Coronary artery (tissue), 2 donors: Measurements from ENCODE around the gene TSEN15.

Experiments
- DNase-seq: peaks from one replicate; pipeline ENCODE4 v3.0.0-alpha.2; 2017; ENCODE audit warnings: low spot score
- H3K27ac ChIP-seq, 2 donors: fragments of 200-600 bp; sonication (generic); one replicate each; pipeline ENCODE4 v1.5.1; 2016 to 2019
- H3K4me3 ChIP-seq: fragments of 200-600 bp; sonication (generic); 2 replicates; pipeline ENCODE4 v1.5.1; 2016; ENCODE audit warnings: mild to moderate bottlenecking, moderate library complexity
- TF ChIP-seq, protein P1 (sequence below): fragments of 200-600 bp; sonication (generic); IDR thresholded peaks from one replicate; pipeline ENCODE4 v1.5.1; 2019; ENCODE audit warnings: antibody characterized with exemption

Gene TSEN15

DNA sequence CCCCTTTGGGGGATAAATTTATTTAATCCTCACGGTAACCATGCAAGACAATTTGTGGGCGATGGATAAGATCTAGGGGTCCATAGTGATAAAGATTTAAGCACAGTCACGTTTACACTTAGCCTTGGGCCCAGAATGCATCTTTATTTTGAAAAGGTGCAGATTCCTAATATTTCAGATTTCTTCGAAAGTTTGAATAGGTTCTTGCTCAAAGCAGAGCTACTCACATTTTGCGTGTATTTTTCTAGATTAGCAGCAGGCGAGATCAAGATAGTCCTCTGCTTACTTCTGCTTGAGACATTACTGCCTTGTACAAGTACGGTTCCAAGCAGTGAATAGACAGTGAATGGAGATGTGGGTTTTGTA, 647 bp downstream of the TSEN15 start:
- DNase-seq: no peak
- TF ChIP-seq, protein P1, sequence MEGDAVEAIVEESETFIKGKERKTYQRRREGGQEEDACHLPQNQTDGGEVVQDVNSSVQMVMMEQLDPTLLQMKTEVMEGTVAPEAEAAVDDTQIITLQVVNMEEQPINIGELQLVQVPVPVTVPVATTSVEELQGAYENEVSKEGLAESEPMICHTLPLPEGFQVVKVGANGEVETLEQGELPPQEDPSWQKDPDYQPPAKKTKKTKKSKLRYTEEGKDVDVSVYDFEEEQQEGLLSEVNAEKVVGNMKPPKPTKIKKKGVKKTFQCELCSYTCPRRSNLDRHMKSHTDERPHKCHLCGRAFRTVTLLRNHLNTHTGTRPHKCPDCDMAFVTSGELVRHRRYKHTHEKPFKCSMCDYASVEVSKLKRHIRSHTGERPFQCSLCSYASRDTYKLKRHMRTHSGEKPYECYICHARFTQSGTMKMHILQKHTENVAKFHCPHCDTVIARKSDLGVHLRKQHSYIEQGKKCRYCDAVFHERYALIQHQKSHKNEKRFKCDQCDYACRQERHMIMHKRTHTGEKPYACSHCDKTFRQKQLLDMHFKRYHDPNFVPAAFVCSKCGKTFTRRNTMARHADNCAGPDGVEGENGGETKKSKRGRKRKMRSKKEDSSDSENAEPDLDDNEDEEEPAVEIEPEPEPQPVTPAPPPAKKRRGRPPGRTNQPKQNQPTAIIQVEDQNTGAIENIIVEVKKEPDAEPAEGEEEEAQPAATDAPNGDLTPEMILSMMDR: no peak
- Histone ChIP-seq H3K27ac (peak overlapping the region in 1 of 2 donors; percentile 89), H3K4me3 (peak overlapping the region; percentile 92)

DNA sequence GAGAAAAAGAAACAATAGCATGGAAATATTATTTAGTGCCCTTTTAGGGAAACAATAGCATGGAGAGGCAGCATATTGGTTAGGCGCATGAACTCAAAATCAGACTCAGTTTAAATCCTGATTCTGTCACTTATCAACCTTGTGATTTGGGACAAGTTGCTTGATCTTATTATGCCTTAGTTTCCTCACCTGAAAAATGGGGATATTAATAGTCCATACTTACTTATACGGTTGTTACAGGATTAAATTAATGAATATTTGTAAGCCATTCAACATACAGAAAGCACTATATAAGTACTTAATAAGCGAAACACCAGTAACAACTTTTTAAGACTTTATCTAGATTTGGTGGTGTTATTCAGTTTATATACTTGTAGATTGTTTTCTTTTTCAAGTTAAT, 1.2 kb downstream of the TSEN15 start:
- Histone ChIP-seq H3K4me3 (peak overlapping the region; percentile 92), H3K27ac (no peak overlapping the region)

DNA sequence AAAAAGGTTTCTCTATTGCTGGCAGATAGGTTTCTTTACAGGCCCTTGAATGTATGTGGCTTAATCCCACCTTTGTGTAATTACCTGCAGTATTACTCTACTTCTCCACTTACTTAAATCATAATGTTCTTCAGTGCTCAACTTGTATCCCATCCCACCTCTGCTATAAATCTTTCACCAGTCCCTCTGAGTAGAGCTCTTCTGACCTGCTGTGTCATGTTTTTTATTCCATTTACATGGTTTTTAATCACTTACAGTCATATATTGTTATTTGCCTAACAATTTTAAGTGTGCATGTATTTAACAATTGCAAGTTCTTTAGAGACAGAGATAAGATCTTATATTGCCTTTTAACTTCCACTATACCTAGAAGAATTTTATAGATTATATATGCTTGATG, 2.4 kb downstream of the TSEN15 start:
- H3K27ac ChIP-seq: no peak overlapping the region
- no peak overlapping the region for H3K4me3 ChIP-seq
- TF ChIP-seq, protein P1: no peak
- no peak for DNase-seq

More for the DNA sequence above, 1.2 kb downstream of the TSEN15 start:
- TF ChIP-seq, protein P1: no peak
- DNase-seq: no peak

DNA sequence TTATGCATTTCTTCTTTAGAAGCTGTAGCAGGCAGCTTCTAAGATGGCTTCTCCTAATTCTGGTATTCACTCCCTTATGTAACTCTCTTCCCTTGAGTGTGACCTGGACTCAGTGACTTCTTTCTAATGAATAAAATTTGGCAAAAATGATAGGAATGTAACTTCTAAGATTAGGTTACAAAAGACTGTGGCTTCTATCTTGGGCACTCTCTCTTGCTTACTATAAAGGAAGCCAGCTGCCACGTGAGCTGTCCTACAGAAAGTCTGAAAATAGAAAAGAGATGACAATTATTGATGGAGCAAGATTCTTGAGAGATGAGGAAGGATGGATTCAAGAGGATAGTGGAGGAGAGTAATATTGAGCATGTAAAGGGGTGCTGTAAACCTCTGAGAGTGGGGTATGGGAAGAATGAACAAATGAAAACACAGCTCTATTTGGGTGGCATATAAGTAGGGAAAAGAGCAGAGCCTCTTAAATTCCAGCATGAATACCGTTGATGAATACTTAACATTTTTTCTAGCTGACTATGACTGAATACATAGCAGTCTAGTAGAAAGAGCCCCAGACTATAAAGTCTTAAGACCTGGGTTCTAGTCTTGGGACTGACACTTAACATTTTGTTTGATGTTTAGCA, 5.5 kb downstream of the TSEN15 start:
- TF ChIP-seq, protein P1: no peak
- DNase-seq: no peak
- Histone ChIP-seq H3K27ac (peak overlapping the region in 1 of 2 donors; percentile 61), H3K4me3 (peak overlapping the region; percentile 33)

DNA sequence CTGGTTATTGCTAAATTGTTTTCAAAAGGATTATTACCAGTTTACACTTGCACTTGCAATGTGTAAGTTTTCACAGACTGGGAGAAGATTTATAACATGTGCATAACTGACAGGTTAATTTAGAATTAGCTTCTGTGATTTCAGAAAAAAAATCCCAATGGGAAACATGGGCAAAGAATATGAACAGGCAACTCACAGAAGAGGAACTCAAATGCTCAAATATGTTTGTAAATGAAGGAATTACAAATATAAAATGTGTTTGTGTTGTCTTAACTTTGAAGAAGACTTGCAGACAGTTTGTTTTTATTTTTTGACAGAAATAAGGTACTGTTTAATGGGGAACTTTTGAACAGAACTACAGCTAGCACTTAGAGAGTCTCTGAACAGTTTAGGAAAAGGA, 8.4 kb downstream of the TSEN15 start:
- TF ChIP-seq, protein P1: no peak
- H3K4me3 ChIP-seq: no peak overlapping the region
- no peak for DNase-seq
- no peak overlapping the region for H3K27ac ChIP-seq

DNA sequence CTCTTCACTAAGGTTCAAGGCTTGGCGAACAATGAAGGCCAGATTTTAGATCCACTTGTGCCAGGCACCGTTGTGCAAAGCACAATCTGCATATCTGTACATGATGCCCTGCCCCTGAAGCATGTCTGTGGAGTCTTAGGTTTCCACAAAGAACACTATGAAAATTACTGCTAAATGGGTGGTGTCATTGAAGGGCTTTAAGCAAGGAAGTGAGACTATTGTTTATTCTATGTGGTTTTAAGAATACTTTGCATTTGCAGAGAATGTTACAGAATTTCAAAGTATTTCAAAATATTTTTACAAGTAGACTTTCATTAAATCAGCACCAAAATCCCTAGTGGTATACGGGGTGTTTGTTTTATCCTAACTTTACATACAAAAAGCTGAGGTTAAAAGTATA, 8.8 kb downstream of the TSEN15 start:
- TF ChIP-seq, protein P1: no peak
- no peak overlapping the region for H3K27ac ChIP-seq
- no peak for DNase-seq
- no peak overlapping the region for H3K4me3 ChIP-seq

DNA sequence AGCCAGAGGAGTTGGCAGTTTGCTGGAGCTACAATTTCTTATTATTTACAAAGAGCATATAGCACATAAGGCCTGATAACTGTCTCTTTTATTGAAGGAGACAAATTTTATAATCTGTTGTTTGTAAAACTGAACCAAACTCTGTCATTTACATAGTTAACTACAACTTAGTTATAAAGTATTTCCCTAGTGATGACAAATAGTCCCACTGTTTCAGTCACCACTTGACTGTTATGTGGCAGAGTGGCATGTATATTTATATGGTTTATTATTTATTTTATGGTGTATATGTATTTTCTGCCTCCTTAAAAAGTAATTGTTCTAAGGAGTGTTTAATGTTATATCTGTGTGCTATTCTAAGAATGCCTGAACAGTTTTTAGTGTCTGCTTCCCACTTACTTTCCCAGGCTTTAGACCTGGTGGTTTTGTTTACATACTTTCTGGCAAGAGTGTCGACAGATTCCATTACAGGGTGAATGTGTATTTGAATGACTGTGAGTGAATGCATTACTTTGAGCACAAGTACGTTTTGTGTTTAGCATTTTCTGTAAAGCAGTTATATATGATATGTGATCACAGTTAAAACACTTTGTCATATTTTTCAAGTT, 10.0 kb downstream of the TSEN15 start:
- Histone ChIP-seq H3K4me3 (no peak overlapping the region), H3K27ac (no peak overlapping the region)
- DNase-seq: no peak
- TF ChIP-seq, protein P1: no peak
